H1 (cell line): ENCODE results near the gene EGFR. TPM values are rescaled to one million over a fixed set of nuclear protein-coding genes. Genes with fewer than 3 reads are reported as not detected.

Source experiments
- ATF3 ChIP-seq: IDR thresholded peaks from 2 replicates; pipeline ENCODE4 v1.6.1; 2011; ENCODE audit warnings: low read depth, mild to moderate bottlenecking, low read length; ENCODE audit not compliant: insufficient read depth
- BACH1 ChIP-seq: IDR thresholded peaks from 2 replicates; pipeline ENCODE4 v1.6.1; 2012; ENCODE audit warnings: low read length, improper control_type of control experiment
- BCL11A ChIP-seq, 2 experiments: IDR thresholded peaks; one replicate each; pipeline ENCODE4 v1.6.1; 2011; ENCODE audit warnings: low read depth in 2 of 2, low read length in 2 of 2, mild to moderate bottlenecking in 2 of 2
- CBX8 ChIP-seq: fragments of 300-800, 300-1000 bp; sonication (generic); IDR thresholded peaks from 2 replicates; pipeline ENCODE4 v1.7.1; 2016; ENCODE audit warnings: low read depth, low read length, borderline replicate concordance
- CHD7 ChIP-seq: fragments of 300-600 bp; sonication (generic); IDR thresholded peaks from 2 replicates; pipeline ENCODE4 v1.7.1; 2012; ENCODE audit warnings: low read length, moderate library complexity, mild to moderate bottlenecking, inconsistent platforms; ENCODE audit not compliant: insufficient replicate concordance
- NANOG ChIP-seq: IDR thresholded peaks from 2 replicates; pipeline ENCODE4 v1.6.1; 2011; ENCODE audit warnings: low read length, low read depth, mild to moderate bottlenecking, inconsistent platforms; ENCODE audit not compliant: insufficient read depth, poor library complexity, severe bottlenecking
- POLR2AphosphoS5 ChIP-seq: IDR thresholded peaks from 2 replicates; pipeline ENCODE4 v1.6.1; 2011; ENCODE audit warnings: low read depth, low read length
- RNF2 ChIP-seq: fragments of 200-900, 300-1000 bp; sonication (generic); IDR thresholded peaks from 2 replicates; pipeline ENCODE4 v1.7.1; 2016; ENCODE audit warnings: borderline replicate concordance, low read depth, mild to moderate bottlenecking, antibody characterized with exemption, low read length; ENCODE audit not compliant: poor library complexity, severe bottlenecking; ENCODE audit errors: missing control alignments
- TAF1 ChIP-seq: IDR thresholded peaks from 2 replicates; pipeline ENCODE4 v1.6.1; 2011; ENCODE audit warnings: mild to moderate bottlenecking, low read depth, low read length
- polyA plus RNA-seq, 7 experiments: library from polyadenylated mRNA; depleted of rRNA in 3 of 7; stranded (reverse) in 5 of 7; unstranded in 2 of 7; fragments of >200 nt in 5 of 7; fragments of 200-250 nt in 2 of 7; gene quantifications; 1 replicate in 5 of 7; 2 replicates in 1 of 7; 4 replicates in 1 of 7; pipeline versions ENCODE4 v1.2.1 to v1.2.3, GENCODE V29; 2011 to 2013; ENCODE audit warnings: missing spikeins in 2 of 7, mixed read lengths in 2 of 7
- total RNA-seq: library from RNA; stranded (reverse); fragmentation: NEBNext Ultra II Directional; extraction: Animal tissue kit (Norgen Biotek cat#: 25700); gene quantifications from 2 replicates; pipeline ENCODE4 v1.2.1, GENCODE V29; 2021

EGFR gene
- total and polyA plus RNA-seq, 2 of the 8 experiments (the other 6 are each of a cell fraction or from before 2014, with no cell fraction given): 1.9 to 5.8 TPM

- no peak for TF ChIP-seq CHD7
- TF ChIP-seq RNF2: no peak
- no peak for TF ChIP-seq BACH1
- TF ChIP-seq ATF3: no peak
- TF ChIP-seq POLR2AphosphoS5: no peak
- TF ChIP-seq BCL11A (IDR thresholded peaks at IDR 0.05; ENCODE audit: low read depth in 2 of 2, low read length in 2 of 2): no peak
- TF ChIP-seq NANOG: no peak
- no peak for TF ChIP-seq CBX8
- no peak for TF ChIP-seq TAF1
These were observed 221.8 kb downstream of the EGFR start (continued) for GRCh38 chr7:55240418-55241142.
